ENCODE measurements around the gene KRT28. TPM values are rescaled to one million over a fixed set of nuclear protein-coding genes. Genes with fewer than 3 reads are reported as not detected.

KRT28 gene
- polyA plus RNA-seq, 2 of the 4 experiments (the other 2 are of a cell fraction): not detected

GRCh38 chr17:40800381-40800780 is 622 bp upstream of the KRT28 start (continued):
- TF ChIP-seq TFCP2L1 (CRISPR knock-in tag; IDR thresholded peaks at IDR 0.05): no peak
- no peak for TF ChIP-seq HOXB13 (CRISPR knock-in tag; IDR thresholded peaks at IDR 0.05; ENCODE audit: low read depth)
- no peak for TF ChIP-seq JUNB (IDR thresholded peaks at IDR 0.05)
- no peak for TF ChIP-seq NR3C1 (IDR thresholded peaks at IDR 0.05)
- TF ChIP-seq, protein P1, sequence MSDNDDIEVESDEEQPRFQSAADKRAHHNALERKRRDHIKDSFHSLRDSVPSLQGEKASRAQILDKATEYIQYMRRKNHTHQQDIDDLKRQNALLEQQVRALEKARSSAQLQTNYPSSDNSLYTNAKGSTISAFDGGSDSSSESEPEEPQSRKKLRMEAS (IDR thresholded peaks at IDR 0.05): no peak
- no peak for TF ChIP-seq TP53 (CRISPR knock-in tag; IDR thresholded peaks at IDR 0.05)
- no peak for TF ChIP-seq MYC (IDR thresholded peaks at IDR 0.05; ENCODE audit: borderline replicate concordance, low read length)

GRCh38 chr17:40796846-40797245 is 2.9 kb downstream of the KRT28 start:
- Histone ChIP-seq H3K4me3 (no peak overlapping the region), H3K4me2 (no peak overlapping the region), H3K9me3 (no peaks in the 10 kb centered on the region), H3K27ac (no peak overlapping the region), H3K4me1 (no peaks in the 10 kb centered on the region)
- no peak for TF ChIP-seq POLR2A (IDR thresholded peaks at IDR 0.05; ENCODE audit: low read length)
- no peak for TF ChIP-seq PHF8 (IDR thresholded peaks at IDR 0.05; ENCODE audit: borderline replicate concordance, low read depth)
- no peak for TF ChIP-seq MAFK (IDR thresholded peaks at IDR 0.05; ENCODE audit: partially characterized antibody)
- TF ChIP-seq, protein P2, sequence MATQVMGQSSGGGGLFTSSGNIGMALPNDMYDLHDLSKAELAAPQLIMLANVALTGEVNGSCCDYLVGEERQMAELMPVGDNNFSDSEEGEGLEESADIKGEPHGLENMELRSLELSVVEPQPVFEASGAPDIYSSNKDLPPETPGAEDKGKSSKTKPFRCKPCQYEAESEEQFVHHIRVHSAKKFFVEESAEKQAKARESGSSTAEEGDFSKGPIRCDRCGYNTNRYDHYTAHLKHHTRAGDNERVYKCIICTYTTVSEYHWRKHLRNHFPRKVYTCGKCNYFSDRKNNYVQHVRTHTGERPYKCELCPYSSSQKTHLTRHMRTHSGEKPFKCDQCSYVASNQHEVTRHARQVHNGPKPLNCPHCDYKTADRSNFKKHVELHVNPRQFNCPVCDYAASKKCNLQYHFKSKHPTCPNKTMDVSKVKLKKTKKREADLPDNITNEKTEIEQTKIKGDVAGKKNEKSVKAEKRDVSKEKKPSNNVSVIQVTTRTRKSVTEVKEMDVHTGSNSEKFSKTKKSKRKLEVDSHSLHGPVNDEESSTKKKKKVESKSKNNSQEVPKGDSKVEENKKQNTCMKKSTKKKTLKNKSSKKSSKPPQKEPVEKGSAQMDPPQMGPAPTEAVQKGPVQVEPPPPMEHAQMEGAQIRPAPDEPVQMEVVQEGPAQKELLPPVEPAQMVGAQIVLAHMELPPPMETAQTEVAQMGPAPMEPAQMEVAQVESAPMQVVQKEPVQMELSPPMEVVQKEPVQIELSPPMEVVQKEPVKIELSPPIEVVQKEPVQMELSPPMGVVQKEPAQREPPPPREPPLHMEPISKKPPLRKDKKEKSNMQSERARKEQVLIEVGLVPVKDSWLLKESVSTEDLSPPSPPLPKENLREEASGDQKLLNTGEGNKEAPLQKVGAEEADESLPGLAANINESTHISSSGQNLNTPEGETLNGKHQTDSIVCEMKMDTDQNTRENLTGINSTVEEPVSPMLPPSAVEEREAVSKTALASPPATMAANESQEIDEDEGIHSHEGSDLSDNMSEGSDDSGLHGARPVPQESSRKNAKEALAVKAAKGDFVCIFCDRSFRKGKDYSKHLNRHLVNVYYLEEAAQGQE (IDR thresholded peaks at IDR 0.05): no peak
- TF ChIP-seq CBX2 (IDR thresholded peaks at IDR 0.05; ENCODE audit: borderline replicate concordance, low read depth): no peak
- no peak for TF ChIP-seq E2F6 (IDR thresholded peaks at IDR 0.05; ENCODE audit: borderline replicate concordance, low read depth)
- TF ChIP-seq RNF2 (IDR thresholded peaks at IDR 0.05; ENCODE audit: borderline replicate concordance, low read depth): no peak
- no peak for TF ChIP-seq RARB (CRISPR knock-in tag; IDR thresholded peaks at IDR 0.05)
- no peak for TF ChIP-seq NPAS2 (CRISPR knock-in tag; IDR thresholded peaks at IDR 0.05; ENCODE audit: borderline replicate concordance)
- TF ChIP-seq, protein P3, sequence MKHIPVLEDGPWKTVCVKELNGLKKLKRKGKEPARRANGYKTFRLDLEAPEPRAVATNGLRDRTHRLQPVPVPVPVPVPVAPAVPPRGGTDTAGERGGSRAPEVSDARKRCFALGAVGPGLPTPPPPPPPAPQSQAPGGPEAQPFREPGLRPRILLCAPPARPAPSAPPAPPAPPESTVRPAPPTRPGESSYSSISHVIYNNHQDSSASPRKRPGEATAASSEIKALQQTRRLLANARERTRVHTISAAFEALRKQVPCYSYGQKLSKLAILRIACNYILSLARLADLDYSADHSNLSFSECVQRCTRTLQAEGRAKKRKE (CRISPR knock-in tag; IDR thresholded peaks at IDR 0.05; ENCODE audit: low read depth): no peak
- ChIA-PET CTCF (interaction anchor here (0.6 to 11.5 kb wide), 8 partner anchors 14 to 983 kb away, joined by 3 to 304 read pairs (median 8); no protein-coding TSS in a partner anchor), POLR2A (no interaction called here)
- 84% methylated on average over 27 of the region's 27 CpGs for WGBS (ENCODE audit: missing lambda C conversion rate)
- ATAC-seq (no peak), DNase-seq (ENCODE audit: low read depth in 1 of 2, low spot score in 1 of 2) (no peak), FAIRE-seq (no peak)

DNA sequence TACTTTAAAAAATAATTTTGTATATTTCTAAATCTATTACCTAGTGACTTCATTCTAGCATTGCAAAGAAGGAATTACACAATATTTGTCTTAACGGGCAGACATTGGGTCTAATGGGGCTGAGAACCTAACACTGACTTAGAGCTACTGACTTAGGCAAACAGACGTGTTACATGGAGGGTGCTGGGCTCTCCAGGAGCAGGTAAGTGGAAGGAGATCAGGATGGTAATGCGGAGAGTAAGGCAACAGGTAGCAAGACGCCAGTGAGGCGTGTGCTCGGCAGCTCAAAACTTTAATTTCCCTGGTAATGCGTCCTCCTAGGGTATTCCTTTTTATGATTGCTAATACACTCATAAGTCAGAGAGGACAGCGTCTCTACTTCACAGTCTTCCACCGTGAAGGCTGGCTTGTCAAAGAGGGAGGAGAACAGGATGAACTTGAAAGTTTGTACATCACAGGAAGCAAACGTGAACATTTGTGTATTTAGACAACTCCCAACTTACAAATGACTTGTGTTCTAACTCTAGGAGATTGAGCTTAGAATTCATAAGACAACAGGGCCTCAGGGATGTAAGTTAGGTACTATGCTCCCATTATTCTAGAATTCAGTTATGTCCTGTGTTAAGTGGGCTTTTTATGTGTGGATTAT is 4.6 kb downstream of the KRT28 start:
- ATAC-seq (no peak), DNase-seq (ENCODE audit: low read depth in 1 of 2, low spot score in 1 of 2) (no peak), FAIRE-seq (peak; percentile 13)
- no peak overlapping the region for H3K4me3 ChIP-seq
- CTCF ChIA-PET: interaction anchor here (0.9 to 11.5 kb wide), 11 partner anchors 9 to 871 kb away, joined by 3 to 304 read pairs (median 7); no protein-coding TSS in a partner anchor
- POLR2A ChIA-PET: no interaction called here
- WGBS (ENCODE audit: missing lambda C conversion rate): 65% methylated on average over 10 of the region's 10 CpGs
- no peak overlapping the region for H3K4me2 ChIP-seq
- H3K27ac ChIP-seq: no peak overlapping the region
- H3K9me3 ChIP-seq: no peaks in the 10 kb centered on the region
- no peaks in the 10 kb centered on the region for H3K4me1 ChIP-seq
- TF ChIP-seq, protein P2 (IDR thresholded peaks at IDR 0.05): no peak
- no peak for TF ChIP-seq KDM5A (IDR thresholded peaks at IDR 0.05)
- no peak for TF ChIP-seq CEBPB (IDR thresholded peaks at IDR 0.05)
- no peak for TF ChIP-seq ZFP36 (IDR thresholded peaks at IDR 0.05; ENCODE audit: borderline replicate concordance, partially characterized antibody)
- TF ChIP-seq, protein P3 (CRISPR knock-in tag; IDR thresholded peaks at IDR 0.05; ENCODE audit: low read depth): no peak
- no peak for TF ChIP-seq EHMT2 (IDR thresholded peaks at IDR 0.05; ENCODE audit: low read depth)
- TF ChIP-seq, protein P1 (IDR thresholded peaks at IDR 0.05): no peak
- no peak for TF ChIP-seq TP53 (CRISPR knock-in tag; IDR thresholded peaks at IDR 0.05)
- no peak for TF ChIP-seq HOXB5 (CRISPR knock-in tag; IDR thresholded peaks at IDR 0.05)
